Keratinocyte (primary cell): Measurements from ENCODE around the gene EDC4. TPM values are rescaled to one million over a fixed set of nuclear protein-coding genes. Genes with fewer than 3 reads are reported as not detected.

Experiments used
- DNase-seq: peaks from one replicate; pipeline ENCODE4 v3.0.0-alpha.2; 2011; ENCODE audit warnings: low read depth, missing footprints, low spot score
- FAIRE-seq: peaks from 2 replicates; lab custom pipeline; 2011; peaks lifted over from hg19 to GRCh38; lab: Jason Lieb, UNC
- H2AFZ ChIP-seq: 2 replicates; pipeline ENCODE4 v1.6.0; 2012; ENCODE audit warnings: low read length, control low read depth, inconsistent platforms; ENCODE audit not compliant: control insufficient read depth
- H3K27ac ChIP-seq: 2 replicates; pipeline ENCODE4 v1.5.1; 2011; ENCODE audit warnings: low read length; ENCODE audit not compliant: control insufficient read depth, insufficient read depth
- H3K27me3 ChIP-seq: 3 replicates; pipeline ENCODE4 v1.6.0; 2011; ENCODE audit warnings: low read length; ENCODE audit not compliant: control insufficient read depth, insufficient read depth; ENCODE audit errors: extremely low read depth
- H3K36me3 ChIP-seq, 2 experiments: 2 replicates in 1 of 2; 3 replicates in 1 of 2; pipeline ENCODE4 v1.5.1; 2011; ENCODE audit warnings: low read length in 2 of 2, mild to moderate bottlenecking in 1 of 2; ENCODE audit not compliant: control insufficient read depth in 2 of 2, insufficient read depth in 2 of 2; ENCODE audit errors: extremely low read depth in 1 of 2
- H3K4me1 ChIP-seq: 3 replicates; pipeline ENCODE4 v1.5.1; 2011; ENCODE audit warnings: low read length; ENCODE audit not compliant: control insufficient read depth, insufficient read depth; ENCODE audit errors: extremely low read depth
- H3K4me2 ChIP-seq: 3 replicates; pipeline ENCODE4 v1.6.0; 2011; ENCODE audit warnings: low read depth, low read length; ENCODE audit not compliant: control insufficient read depth, insufficient read depth; ENCODE audit errors: extremely low read depth
- H3K4me3 ChIP-seq, 3 experiments: fragments of 200-600 bp in 1 of 3; sonication (generic) in 1 of 3; 2 replicates in 2 of 3; 3 replicates in 1 of 3; pipeline ENCODE4 v1.5.1; 2011 to 2016; ENCODE audit warnings: low read length in 3 of 3, mild to moderate bottlenecking in 3 of 3, control low read depth in 2 of 3, inconsistent platforms in 1 of 3, low read depth in 1 of 3, mixed read lengths in 1 of 3, mixed run types in 1 of 3, moderate library complexity in 1 of 3; ENCODE audit not compliant: control insufficient read depth in 2 of 3, insufficient read depth in 2 of 3; ENCODE audit errors: extremely low read depth in 1 of 3
- H3K79me2 ChIP-seq: 2 replicates; pipeline ENCODE4 v1.6.0; 2012; ENCODE audit warnings: low read length; ENCODE audit not compliant: control insufficient read depth, insufficient read depth
- H3K9ac ChIP-seq: 3 replicates; pipeline ENCODE4 v1.6.0; 2011; ENCODE audit warnings: low read length; ENCODE audit not compliant: control insufficient read depth, insufficient read depth; ENCODE audit errors: extremely low read depth
- H3K9me1 ChIP-seq: 3 replicates; pipeline ENCODE4 v1.6.0; 2011; ENCODE audit warnings: low read length; ENCODE audit not compliant: control insufficient read depth, insufficient read depth; ENCODE audit errors: extremely low read depth
- H3K9me3 ChIP-seq: 2 replicates; pipeline ENCODE4 v1.5.1; 2012; ENCODE audit warnings: low read depth, low read length; ENCODE audit not compliant: control insufficient read depth
- H4K20me1 ChIP-seq: 3 replicates; pipeline ENCODE4 v1.6.0; 2011; ENCODE audit warnings: low read length; ENCODE audit not compliant: control insufficient read depth, insufficient read depth; ENCODE audit errors: extremely low read depth
- EZH2 ChIP-seq: IDR thresholded peaks from one replicate; pipeline ENCODE4 v1.6.1; 2012; ENCODE audit warnings: inconsistent platforms, mild to moderate bottlenecking, low read length, moderate library complexity
- dilution Hi-C: fragments of 300-500 bp; cut with MboI; formaldehyde crosslinking; loops from one replicate; pipeline ENCODE4 v1.7.0; 2020; ENCODE audit warnings: low sequenced_read_pairs; ENCODE audit not compliant: extremely low pct_ligation_motif_present
- polyA plus RNA-seq, 5 experiments: library from polyadenylated mRNA; depleted of rRNA in 3 of 5; stranded (reverse) in 3 of 5; stranded (forward) in 1 of 5; unstranded in 1 of 5; fragments of >200 nt; gene quantifications; 1 replicate in 1 of 5; 2 replicates in 3 of 5; 3 replicates in 1 of 5; pipeline versions ENCODE4 v1.2.1 to v1.2.3, GENCODE V29; 2011 to 2012; ENCODE audit warnings: missing spikeins in 2 of 5, low read depth in 1 of 5, low replicate concordance in 1 of 5
- TF ChIP-seq, protein P1 (sequence below), 3 experiments: IDR thresholded peaks in 1 of 3; conservative IDR thresholded peaks in 1 of 3; optimal IDR thresholded peaks in 1 of 3; 2 replicates in 2 of 3; 3 replicates in 1 of 3; pipeline versions ENCODE3 to v1.5.1; 2011; ENCODE audit warnings: low read length in 3 of 3, mild to moderate bottlenecking in 3 of 3, moderate library complexity in 2 of 3, control low read depth in 1 of 3, inconsistent platforms in 1 of 3; ENCODE audit not compliant: insufficient read depth in 2 of 3; ENCODE audit errors: extremely low read depth in 1 of 3

EDC4 gene
- polyA plus RNA-seq, 1 donor (not counting 4 experiments of a cell fraction or from before 2014, with no cell fraction given) = 16.7 TPM

DNA sequence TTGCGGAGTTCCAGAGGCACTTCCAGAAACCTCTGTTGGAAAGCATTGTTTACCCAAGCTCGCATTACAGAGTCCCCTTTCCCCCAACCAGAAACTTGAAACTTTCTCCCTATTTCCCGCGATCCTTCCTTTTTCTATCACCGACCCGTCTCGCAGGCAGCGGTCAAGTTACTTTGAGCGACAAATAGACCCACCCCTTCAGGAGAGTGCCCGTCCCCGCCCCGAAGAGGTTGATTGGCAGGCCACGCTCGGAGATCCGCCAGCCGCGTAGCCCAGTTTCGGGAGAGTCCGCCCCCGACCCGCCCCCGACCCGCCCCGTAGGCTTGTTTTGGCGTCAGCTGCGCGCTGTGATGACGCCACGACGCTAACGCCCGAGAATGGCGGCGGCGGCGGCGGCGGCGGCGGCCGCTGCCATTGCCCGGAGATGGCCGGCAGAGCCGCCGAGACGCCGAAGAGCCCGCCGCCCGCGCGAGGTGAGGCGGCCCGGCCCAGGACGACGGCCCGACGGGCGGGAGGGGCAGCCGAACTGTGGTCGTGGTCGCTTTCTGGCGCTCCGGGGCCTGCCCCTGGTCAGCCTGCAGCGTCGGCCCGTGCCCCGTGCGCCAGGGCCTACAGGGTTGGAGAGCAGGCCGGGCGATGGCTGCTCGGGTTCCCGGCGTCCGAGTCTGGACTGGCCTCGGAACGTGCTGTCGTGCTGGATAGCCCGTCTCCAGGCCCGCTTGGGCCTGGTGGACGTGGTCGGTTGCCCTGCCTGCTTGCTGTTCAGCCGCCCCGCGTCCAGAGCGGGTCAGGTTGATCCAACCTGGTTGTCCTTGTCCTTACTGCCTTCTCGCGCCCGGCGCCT is 20.3 kb downstream of the EDC4 start, which contains the start of gene PSKH1:
PSKH1 (plus strand) TSS at position 356 of the 844 bp plus-strand sequence. CDS start 15,496 bp downstream, outside the sequence.
- Histone ChIP-seq H3K79me2 (peaks cover 33% of the 10 kb centered on the region), H3K9me1 (no peaks in the 10 kb centered on the region), H4K20me1 (no peaks in the 10 kb centered on the region), H3K9ac (peak within 1 kb of the TSS; percentile 97), H3K4me3 (peak within 1 kb of the TSS; percentile 62 to 99 (median 66)), H3K4me2 (peak within 1 kb of the TSS; percentile 92), H3K27ac (peak within 1 kb of the TSS; percentile 94), H3K4me1 (peaks cover 14% of the 10 kb centered on the region), H3K9me3 (no peaks in the 10 kb centered on the region), H3K27me3 (no peaks in the 10 kb centered on the region), H2AFZ (peak within 1 kb of the TSS; percentile 94), H3K36me3 (no peaks in the 10 kb centered on the region)
- FAIRE-seq (no peak), DNase-seq (peak; percentile 72)
- TF ChIP-seq, protein P1, sequence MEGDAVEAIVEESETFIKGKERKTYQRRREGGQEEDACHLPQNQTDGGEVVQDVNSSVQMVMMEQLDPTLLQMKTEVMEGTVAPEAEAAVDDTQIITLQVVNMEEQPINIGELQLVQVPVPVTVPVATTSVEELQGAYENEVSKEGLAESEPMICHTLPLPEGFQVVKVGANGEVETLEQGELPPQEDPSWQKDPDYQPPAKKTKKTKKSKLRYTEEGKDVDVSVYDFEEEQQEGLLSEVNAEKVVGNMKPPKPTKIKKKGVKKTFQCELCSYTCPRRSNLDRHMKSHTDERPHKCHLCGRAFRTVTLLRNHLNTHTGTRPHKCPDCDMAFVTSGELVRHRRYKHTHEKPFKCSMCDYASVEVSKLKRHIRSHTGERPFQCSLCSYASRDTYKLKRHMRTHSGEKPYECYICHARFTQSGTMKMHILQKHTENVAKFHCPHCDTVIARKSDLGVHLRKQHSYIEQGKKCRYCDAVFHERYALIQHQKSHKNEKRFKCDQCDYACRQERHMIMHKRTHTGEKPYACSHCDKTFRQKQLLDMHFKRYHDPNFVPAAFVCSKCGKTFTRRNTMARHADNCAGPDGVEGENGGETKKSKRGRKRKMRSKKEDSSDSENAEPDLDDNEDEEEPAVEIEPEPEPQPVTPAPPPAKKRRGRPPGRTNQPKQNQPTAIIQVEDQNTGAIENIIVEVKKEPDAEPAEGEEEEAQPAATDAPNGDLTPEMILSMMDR (optimal IDR thresholded peaks at IDR 0.05 in 1 of 3, IDR thresholded peaks at IDR 0.05 in 1 of 3, conservative IDR thresholded peaks at IDR 0.05 in 1 of 3; ENCODE audit: extremely low read depth in 1 of 3, insufficient read depth in 2 of 3, low read length in 3 of 3) = no peak
- TF ChIP-seq EZH2 = no peak
- dilution Hi-C loops = no loop called here

DNA sequence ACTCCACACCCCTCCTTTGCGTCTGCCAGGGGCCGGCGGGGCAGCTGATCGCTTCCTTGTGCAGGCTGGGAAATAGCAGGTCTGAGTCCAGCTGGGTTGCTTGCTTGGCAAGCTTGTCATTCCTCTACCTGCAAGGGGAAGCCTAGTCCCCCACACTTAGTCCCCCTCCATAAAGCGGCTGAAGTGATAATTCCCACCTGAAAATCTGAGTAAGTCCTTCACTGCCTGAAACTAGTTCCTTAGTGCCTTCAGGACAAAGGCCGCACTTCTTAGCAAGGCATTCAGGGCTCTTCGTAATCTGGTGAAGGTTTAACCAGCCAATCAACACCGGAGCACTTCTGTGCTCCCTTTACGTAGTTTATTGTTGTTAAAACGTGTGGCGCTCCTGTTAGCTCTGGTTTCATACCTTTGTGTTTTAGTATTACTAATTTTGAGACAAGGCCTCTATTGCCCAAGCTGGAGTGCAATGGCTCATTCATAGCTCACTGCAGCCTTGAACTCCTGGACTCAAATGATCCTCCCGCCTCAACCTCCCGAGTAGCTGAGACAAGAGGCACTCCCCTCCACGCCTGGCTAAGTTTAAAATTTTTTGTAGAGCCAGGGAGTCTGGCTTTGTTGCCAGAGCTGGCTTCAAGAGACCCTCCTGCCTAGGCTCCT is 21.0 kb downstream of the EDC4 start:
- peaks cover 14% of the 10 kb centered on the region for H3K4me1 ChIP-seq
- FAIRE-seq (no peak), DNase-seq (no peak)
- H3K9me1 ChIP-seq = no peaks in the 10 kb centered on the region
- peak overlapping the region; percentile 97 for H3K9ac ChIP-seq
- no peaks in the 10 kb centered on the region for H3K27me3 ChIP-seq
- dilution Hi-C loops = no loop called here
- peak overlapping the region; percentile 62 to 99 (median 66) for H3K4me3 ChIP-seq
- H4K20me1 ChIP-seq = no peaks in the 10 kb centered on the region
- H3K79me2 ChIP-seq = peaks cover 36% of the 10 kb centered on the region
- peak overlapping the region; percentile 84 for H2AFZ ChIP-seq
- TF ChIP-seq, protein P1 (optimal IDR thresholded peaks at IDR 0.05 in 1 of 3, IDR thresholded peaks at IDR 0.05 in 1 of 3, conservative IDR thresholded peaks at IDR 0.05 in 1 of 3; ENCODE audit: extremely low read depth in 1 of 3, insufficient read depth in 2 of 3, low read length in 3 of 3) = no peak
- no peak for TF ChIP-seq EZH2
- peak overlapping the region; percentile 94 for H3K27ac ChIP-seq
- H3K4me2 ChIP-seq = peak overlapping the region; percentile 65
- H3K36me3 ChIP-seq = no peaks in the 10 kb centered on the region
- no peaks in the 10 kb centered on the region for H3K9me3 ChIP-seq
